SW 1271 (cell line): Measurements from ENCODE around the gene PIK3CD.

ENCODE experiments used
- DNase-seq, 2 experiments: peaks; one replicate each; lab custom pipeline; 2025; lab: John Stamatoyannopoulos, UW

Gene PIK3CD

DNA sequence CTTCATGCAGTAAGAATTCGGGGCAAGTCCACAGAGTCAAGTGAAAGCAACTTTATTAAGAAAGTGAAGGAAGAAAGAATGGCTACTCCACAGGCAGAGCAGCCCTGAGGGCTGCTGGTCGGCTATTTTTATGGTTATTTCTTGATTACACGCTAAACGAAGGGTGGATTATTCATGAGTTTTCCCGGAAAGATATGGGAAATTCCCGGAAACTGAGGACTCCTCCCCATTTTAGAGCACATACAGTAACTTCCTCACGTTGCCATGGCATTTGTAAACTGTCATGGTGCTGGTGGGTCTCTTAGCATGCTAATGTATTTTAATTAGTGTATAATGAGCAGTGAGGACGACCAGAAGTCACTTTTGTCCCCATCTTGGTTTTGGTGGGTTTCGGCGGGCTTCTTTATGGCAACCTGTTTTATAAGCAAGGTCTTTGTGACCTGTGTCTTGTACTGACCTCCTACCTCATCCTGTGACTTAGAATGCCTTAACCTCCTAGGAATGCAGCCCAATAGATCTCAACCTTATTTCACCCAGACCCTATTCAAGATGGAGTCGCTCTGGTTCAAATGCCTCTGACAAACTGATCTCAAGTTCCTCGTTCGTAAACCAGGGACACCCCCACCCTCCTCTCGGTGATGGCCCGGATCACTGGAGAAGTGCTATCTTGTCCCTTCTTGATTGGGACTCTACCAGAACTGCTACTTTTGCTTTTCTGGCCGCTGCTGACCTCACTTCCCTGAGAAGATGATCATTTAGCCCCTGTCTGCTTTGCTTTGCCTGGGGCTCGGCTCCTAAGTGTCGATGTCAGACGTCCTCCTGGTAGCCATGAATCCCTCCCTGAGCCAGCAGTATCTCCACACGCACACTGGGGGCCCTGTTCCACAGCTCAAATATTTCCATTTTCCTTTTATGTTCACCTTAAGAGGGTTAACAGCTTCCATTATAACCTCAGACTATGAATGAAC lies 123.5 kb downstream of the PIK3CD start:
- no peak for DNase-seq

DNA sequence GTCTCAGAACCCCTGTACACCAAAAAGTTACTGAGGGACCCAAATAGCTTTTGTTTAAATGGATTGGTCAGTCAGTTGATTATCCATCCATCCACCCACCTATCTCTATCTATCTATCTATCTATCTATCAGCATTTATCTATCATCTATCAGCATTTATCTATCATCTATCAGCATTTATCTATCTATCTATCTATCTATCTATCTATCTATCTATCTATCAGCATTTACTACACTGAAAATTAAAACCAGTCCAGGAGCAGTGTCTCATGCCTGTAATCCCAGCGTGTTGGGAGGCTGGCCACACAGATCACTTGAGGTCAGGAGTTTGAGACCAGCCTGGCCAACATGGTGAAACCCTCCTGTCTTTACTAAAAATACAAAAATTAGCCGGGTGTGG lies 125.2 kb downstream of the PIK3CD start:
- no peak for DNase-seq
